ENCODE results near the gene THBS1.

Gene THBS1

DNA sequence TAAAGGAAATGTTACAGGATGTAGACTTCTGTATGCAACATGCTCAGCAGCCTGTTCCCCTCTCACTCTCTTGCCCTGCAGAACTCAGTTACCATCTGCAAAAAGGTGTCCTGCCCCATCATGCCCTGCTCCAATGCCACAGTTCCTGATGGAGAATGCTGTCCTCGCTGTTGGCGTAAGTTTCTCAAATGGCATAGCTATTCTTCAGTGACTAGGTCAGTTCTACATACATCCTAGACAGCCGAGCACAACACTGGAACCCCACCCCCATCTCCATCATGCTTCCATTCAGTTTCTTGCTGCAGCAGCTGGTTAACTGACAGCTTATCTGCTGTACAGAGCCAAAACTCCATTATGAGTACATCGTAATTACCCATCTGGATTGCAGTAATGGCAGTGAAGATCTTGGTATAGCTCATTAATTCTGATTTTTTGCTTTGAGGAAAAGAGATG, 4.5 kb downstream of the THBS1 start:
- no peak overlapping the region for H3K27ac ChIP-seq
- TF ChIP-seq ZFX (IDR thresholded peaks at IDR 0.05; ENCODE audit: borderline replicate concordance) (no peak), CTCF (IDR thresholded peaks at IDR 0.05) (no peak)

DNA sequence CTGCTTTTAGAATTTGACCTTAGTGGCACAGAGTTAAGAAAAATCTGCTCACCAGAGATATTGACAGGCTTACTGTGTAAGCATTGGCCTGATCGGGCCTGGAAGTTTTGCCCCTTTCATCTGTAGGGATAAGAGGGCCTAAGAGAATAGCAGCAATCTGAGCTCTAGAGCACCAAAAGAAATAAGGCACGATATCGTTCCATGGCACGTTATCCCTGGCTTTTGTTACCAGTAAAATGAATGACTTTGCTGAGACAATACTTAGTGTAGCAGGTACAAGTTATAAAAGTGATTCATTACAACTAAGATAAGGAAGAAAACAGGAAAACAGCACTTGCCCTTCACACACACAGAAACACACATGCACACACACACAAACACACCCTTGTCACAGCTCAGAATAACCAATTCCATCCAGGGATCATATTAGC, 5.0 kb downstream of the THBS1 start:
- no peak overlapping the region for H3K27ac ChIP-seq
- TF ChIP-seq CTCF (IDR thresholded peaks at IDR 0.05) (no peak), ZFX (IDR thresholded peaks at IDR 0.05; ENCODE audit: borderline replicate concordance) (no peak)

DNA sequence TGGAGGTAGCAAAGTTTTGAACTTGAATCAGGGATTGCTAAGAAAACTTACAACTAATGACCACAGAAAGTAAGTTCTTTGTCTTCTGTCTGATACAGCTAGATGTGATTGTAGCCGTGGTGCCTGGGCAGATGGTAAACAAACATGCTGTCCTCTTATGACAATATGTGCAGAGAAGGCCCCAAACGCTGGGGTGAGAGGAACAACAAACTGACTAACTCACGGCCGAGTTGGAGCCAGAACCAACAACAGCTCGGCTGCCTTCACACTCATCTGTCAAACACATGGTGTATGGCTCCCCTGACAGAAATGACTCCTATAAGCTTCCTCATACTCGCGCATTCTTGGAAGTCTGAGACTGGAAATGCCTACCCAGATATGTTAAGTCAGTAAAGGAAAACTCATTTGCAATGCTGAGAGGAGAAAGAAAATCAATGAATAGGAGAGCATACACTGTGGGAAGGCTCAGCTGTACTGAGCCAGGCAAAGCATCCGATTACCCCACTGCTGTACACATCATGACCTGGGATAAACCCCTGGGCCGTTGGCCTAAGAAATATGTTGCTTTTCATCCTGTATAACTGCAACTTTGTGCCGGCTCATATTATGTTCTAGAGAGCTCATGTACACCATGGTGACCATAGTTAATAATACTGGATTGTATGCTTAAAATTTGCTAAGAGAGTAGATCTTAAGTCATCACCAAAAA, 5.7 kb downstream of the THBS1 start:
- TF ChIP-seq ZFX (IDR thresholded peaks at IDR 0.05; ENCODE audit: borderline replicate concordance) = no peak
- TF ChIP-seq CTCF (IDR thresholded peaks at IDR 0.05) = no peak
- no peak overlapping the region for H3K27ac ChIP-seq

GRCh38 chr15:39587096-39587721, 6.3 kb downstream of the THBS1 start:
- no peak for TF ChIP-seq ZFX (IDR thresholded peaks at IDR 0.05; ENCODE audit: borderline replicate concordance)
- no peak for TF ChIP-seq CTCF (IDR thresholded peaks at IDR 0.05)
- H3K27ac ChIP-seq = no peak overlapping the region

- no peak overlapping the region for H3K27ac ChIP-seq
- TF ChIP-seq ZFX (IDR thresholded peaks at IDR 0.05; ENCODE audit: borderline replicate concordance) (no peak), CTCF (IDR thresholded peaks at IDR 0.05) (no peak)
These were observed 7.1 kb downstream of the THBS1 start for GRCh38 chr15:39587731-39588530.

GRCh38 chr15:39588531-39589192, 7.8 kb downstream of the THBS1 start:
- TF ChIP-seq ZFX (IDR thresholded peaks at IDR 0.05; ENCODE audit: borderline replicate concordance) (no peak), CTCF (IDR thresholded peaks at IDR 0.05) (no peak)
- H3K27ac ChIP-seq = no peak overlapping the region
